HG02798 (cell line): ENCODE measurements around the gene VAMP5.
"Not testable (repeated sequence)": the region's sequence is repeated elsewhere in the genome, so short reads cannot be mapped to it uniquely, and the experiment has no call there.

Experiments
- ATAC-seq: cut with Tn5 transposase; IDR thresholded peaks from one replicate; pipeline ENCODE4 v1.9.1; 2021; ENCODE audit warnings: mild to moderate bottlenecking; ENCODE audit not compliant: unreplicated experiment, poor library complexity

VAMP5 gene

GRCh38 chr2:85549826-85550225 lies 34.4 kb upstream of the VAMP5 start:
- no peak for ATAC-seq

- ATAC-seq = no peak
Observed at GRCh38 chr2:85550486-85550885, 33.7 kb upstream of the VAMP5 start.

GRCh38 chr2:85551698-85552678 lies 32.2 kb upstream of the VAMP5 start:
- peak; percentile 77 for ATAC-seq

GRCh38 chr2:85553184-85553583 lies 31.0 kb upstream of the VAMP5 start:
- no peak for ATAC-seq

GRCh38 chr2:85554980-85555612 lies 29.1 kb upstream of the VAMP5 start:
- no peak for ATAC-seq

- ATAC-seq = no peak
Observed at GRCh38 chr2:85557130-85557529, 27.1 kb upstream of the VAMP5 start.

- no peak for ATAC-seq
Observed at GRCh38 chr2:85558160-85558559, 26.1 kb upstream of the VAMP5 start.

GRCh38 chr2:85560403-85560726 lies 23.9 kb upstream of the VAMP5 start:
- not testable (repeated sequence) for ATAC-seq

- peak; percentile 14 for ATAC-seq
Observed at GRCh38 chr2:85560812-85561279, 23.4 kb upstream of the VAMP5 start.

- peak; percentile 93 for ATAC-seq
Observed at GRCh38 chr2:85561280-85562212, 22.7 kb upstream of the VAMP5 start, which contains the start of gene GGCX. TSS of gene GGCX (minus strand) at chr2:85561493. CDS start at chr2:85561428, 65 bp downstream.

- ATAC-seq = no peak
Observed at GRCh38 chr2:85564144-85564563, 20.1 kb upstream of the VAMP5 start.

GRCh38 chr2:85566265-85566664 lies 18.0 kb upstream of the VAMP5 start:
- no peak for ATAC-seq

- no peak for ATAC-seq
Observed at GRCh38 chr2:85575739-85576138, 8.5 kb upstream of the VAMP5 start.

- ATAC-seq = no peak
Observed at GRCh38 chr2:85577063-85577385, 7.2 kb upstream of the VAMP5 start.

- ATAC-seq = peak; percentile 67
Observed at GRCh38 chr2:85577386-85578242, 6.6 kb upstream of the VAMP5 start, which contains the start of gene VAMP8. TSS of gene VAMP8 (plus strand) at chr2:85577586. CDS start at chr2:85577647, 61 bp downstream.

GRCh38 chr2:85578243-85579180 lies 5.7 kb upstream of the VAMP5 start:
- peak; percentile 52 for ATAC-seq

GRCh38 chr2:85579266-85579935 lies 4.8 kb upstream of the VAMP5 start:
- no peak for ATAC-seq

GRCh38 chr2:85580206-85580605 lies 4.0 kb upstream of the VAMP5 start:
- no peak for ATAC-seq
